Anterior cingulate cortex (tissue), 58 donors: ENCODE measurements around the gene PCDHGB3.
A peak's percentile ranks its signal among the peaks of the same experiment; 100 is the strongest.
"Not testable (repeated sequence)": the region's sequence is repeated elsewhere in the genome, so short reads cannot be mapped to it uniquely, and the experiment has no call there.

Experiments used
- DNase-seq, 58 donors: peaks; one replicate each; lab custom pipeline; 2025; lab: John Stamatoyannopoulos, UW

The PCDHGB3 gene

DNA sequence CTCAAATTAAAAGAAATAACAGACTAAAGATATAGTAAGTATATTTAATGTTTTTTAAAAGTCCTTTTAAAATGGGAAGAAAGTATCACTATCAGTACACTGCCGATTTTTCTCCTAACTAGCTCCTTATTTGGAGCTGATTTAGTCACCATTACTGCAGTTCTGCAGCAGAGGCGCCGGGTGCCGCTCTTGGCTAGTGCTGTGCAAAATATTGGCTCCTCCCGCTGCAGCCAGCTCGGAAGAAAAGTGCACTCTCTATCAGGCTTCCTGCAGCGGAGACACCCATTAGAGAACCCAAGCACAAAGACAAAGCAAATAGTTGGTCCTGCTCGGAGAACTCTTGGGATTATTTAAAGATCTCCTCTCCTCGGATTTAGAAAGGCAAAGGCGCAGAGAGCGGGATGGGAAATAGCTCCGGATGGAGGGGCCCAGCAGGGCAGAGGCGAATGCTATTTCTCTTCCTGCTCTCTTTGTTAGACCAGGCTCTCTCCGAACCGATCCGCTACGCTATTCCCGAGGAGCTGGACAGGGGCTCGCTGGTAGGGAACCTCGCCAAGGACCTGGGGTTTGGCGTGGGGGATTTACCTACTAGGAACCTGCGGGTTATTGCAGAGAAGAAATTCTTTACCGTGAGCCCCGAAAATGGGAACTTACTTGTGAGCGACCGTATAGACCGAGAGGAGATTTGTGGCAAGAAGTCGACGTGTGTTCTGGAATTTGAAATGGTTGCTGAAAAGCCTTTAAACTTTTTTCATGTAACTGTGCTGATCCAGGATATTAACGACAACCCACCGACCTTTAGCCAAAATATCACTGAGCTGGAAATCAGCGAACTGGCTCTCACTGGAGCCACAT is at the start of gene PCDHGB3:
Gene PCDHGB3, plus strand, starts transcription at position 249 of the 855 bp plus-strand sequence. Its CDS starts 153 bp downstream, at position 402.
- no peak for DNase-seq

- no peak for DNase-seq
Observed at GRCh38 chr5:141322261-141322660, 47.8 kb upstream of the PCDHGB3 start.

DNA sequence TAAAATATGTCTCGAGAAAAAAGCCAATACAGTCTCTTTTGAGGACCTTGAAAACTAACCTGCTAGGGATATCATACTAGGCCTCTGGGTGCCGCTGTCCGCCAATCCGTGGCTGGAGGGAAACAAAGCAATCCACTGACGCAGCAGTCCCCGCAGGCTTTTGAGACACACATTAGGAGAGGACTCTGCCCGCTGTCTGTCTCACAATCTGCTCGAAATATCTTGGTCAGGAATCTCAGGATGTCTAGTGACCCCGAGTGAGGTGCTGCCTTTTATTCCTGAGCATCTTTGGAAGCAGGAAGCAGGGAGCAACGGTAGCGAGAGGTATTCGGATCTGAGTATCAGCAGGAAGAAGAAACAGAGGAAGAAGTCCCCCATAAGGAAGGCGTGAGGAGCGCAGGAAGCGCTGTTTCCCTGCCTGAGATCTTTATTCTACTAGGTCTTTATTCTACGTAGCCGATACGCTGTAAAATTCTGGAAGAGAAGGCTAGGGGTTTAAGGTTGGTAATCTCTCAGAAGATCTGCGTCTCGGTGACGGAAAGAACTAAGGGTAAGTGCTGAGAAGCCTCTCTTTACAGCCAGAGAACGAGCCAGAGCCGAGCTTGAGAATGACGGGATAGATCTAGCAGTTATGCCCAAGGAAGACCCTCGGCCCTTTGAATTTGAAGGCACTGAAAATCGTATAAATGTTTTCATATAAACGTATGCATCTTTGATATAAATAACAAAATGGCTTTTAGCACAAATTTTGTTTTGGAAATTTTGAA is 43.8 kb upstream of the PCDHGB3 start:
- DNase-seq = peak in 50 of 58 donors; percentile 2 to 72 (median 38)

GRCh38 chr5:141328231-141328630 is 41.8 kb upstream of the PCDHGB3 start:
- no peak for DNase-seq

DNA sequence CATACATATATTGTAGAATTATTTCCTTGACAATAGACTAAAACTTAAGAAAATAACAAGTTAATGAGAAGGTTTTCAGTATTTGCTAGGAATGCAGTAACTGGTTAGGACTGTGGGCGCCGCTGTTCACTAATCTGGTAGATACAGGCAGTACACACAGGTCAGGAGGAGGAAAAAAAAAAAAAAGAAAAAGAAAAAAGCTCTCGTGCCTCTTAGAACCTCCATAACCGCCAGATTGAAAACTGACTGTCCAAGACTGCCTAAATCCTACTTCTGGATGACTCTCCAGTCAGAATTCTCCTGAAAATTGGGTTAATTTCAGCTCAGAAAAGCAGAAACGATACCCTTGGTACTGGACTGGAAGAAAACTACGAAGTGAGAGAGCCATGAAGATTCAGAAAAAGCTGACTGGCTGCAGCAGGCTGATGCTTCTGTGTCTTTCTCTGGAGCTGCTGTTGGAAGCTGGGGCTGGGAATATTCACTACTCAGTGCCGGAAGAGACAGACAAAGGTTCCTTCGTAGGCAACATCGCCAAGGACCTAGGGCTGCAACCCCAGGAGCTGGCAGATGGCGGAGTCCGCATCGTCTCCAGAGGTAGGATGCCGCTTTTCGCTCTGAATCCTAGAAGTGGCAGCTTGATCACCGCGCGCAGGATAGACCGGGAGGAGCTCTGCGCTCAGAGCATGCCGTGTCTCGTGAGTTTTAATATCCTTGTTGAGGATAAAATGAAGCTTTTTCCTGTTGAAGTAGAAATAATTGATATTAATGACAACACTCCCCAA is 39.6 kb upstream of the PCDHGB3 start, which contains the start of gene PCDHGA1:
Gene PCDHGA1, plus strand, starts transcription at position 216 of the 782 bp plus-strand sequence.
- peak in 1 of 58 donors; percentile 2 for DNase-seq

DNA sequence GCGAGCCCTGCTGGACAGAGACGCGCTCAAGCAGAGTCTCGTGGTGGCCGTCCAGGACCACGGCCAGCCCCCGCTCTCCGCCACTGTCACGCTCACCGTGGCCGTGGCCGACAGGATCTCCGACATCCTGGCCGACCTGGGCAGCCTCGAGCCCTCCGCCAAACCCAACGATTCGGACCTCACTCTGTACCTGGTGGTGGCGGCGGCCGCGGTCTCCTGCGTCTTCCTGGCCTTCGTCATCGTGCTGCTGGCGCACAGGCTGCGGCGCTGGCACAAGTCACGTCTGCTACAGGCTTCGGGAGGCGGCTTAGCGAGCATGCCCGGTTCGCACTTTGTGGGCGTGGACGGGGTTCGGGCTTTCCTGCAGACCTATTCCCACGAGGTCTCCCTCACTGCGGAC is 37.5 kb upstream of the PCDHGB3 start:
- not testable (repeated sequence) for DNase-seq

GRCh38 chr5:141338538-141339306 is 31.3 kb upstream of the PCDHGB3 start, which contains the start of gene PCDHGA2:
Gene PCDHGA2, plus strand, starts transcription at chr5:141338760.
- no peak for DNase-seq

DNA sequence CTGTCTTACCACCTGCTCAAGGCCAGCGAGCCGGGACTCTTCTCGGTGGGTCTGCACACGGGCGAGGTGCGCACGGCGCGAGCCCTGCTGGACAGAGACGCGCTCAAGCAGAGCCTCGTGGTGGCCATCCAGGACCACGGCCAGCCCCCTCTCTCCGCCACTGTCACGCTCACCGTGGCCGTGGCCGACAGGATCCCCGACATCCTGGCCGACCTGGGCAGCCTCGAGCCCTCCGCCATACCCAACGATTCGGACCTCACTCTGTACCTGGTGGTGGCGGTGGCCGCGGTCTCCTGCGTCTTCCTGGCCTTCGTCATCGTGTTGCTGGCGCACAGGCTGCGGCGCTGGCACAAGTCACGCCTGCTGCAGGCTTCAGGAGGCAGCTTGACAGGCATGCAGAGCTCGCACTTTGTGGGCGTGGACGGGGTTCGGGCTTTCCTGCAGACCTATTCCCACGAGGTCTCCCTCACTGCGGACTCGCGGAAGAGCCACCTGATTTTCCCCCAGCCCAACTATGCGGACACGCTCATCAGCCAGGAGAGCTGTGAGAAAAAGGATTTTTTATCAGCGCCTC is 29.2 kb upstream of the PCDHGB3 start:
- not testable (repeated sequence) for DNase-seq

- no peak for DNase-seq
Observed at GRCh38 chr5:141342773-141343172, 27.3 kb upstream of the PCDHGB3 start.

DNA sequence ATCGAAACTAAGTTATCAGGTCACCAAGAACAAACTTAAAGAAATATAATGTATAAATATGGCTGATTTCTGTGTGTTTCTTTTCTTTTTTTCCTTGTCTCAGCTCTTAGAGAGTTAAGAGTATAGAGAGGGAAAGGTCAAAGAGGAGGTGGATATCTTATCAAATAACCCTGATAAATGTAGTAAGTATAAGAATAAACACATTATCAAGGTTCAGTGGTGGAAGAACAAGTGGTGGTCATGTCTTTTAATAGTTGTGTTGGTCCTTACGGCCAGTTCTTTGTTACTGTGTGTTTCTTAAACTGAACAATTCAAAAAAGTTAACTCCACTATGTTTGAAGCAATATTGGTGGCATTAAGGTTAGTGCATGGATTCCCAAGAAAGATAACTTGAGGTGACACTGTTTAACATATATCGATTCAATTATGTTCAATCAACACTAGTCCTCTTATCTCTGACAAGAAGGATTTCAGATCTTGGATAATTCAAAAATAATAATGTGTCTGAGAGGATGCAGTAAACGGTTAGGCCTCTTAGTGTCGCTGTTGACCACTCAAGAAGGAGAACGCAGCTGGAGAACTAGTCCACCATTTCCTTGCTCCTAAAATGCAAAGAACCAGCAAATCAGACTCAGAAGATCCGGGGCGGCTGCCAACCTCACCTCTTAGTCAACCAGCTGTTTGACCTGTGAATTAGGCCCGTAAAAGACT is 26.6 kb upstream of the PCDHGB3 start, which contains the start of gene PCDHGA3:
Gene PCDHGA3, plus strand, starts transcription at position 588 of the 711 bp plus-strand sequence. CDS start 205 bp downstream, outside the sequence.
- DNase-seq = no peak

GRCh38 chr5:141343953-141344463 is 26.0 kb upstream of the PCDHGB3 start:
- DNase-seq = no peak

DNA sequence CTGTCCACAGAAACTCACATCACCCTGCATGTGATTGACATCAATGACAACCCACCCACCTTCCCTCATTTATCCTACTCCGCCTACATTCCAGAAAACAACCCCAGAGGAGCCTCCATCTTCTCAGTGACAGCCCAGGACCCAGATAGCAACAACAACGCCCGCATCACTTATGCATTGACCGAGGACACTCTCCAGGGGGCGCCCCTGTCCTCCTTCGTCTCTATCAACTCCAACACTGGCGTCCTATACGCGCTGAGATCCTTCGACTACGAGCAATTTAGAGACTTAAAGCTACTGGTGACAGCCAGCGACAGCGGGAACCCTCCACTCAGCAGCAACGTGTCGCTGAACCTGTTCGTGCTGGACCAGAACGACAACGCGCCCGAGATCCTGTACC is 24.7 kb upstream of the PCDHGB3 start:
- DNase-seq = no peak

DNA sequence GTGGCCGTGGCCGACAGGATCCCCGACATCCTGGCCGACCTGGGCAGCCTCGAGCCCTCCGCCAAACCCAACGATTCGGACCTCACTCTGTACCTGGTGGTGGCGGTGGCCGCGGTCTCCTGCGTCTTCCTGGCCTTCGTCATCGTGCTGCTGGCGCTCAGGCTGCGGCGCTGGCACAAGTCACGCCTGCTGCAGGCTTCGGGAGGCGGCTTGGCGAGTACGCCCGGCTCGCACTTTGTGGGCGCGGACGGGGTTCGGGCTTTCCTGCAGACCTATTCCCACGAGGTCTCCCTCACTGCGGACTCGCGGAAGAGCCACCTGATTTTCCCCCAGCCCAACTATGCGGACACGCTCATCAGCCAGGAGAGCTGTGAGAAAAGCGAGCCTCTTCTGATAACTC is 24.0 kb upstream of the PCDHGB3 start:
- DNase-seq = not testable (repeated sequence)

DNA sequence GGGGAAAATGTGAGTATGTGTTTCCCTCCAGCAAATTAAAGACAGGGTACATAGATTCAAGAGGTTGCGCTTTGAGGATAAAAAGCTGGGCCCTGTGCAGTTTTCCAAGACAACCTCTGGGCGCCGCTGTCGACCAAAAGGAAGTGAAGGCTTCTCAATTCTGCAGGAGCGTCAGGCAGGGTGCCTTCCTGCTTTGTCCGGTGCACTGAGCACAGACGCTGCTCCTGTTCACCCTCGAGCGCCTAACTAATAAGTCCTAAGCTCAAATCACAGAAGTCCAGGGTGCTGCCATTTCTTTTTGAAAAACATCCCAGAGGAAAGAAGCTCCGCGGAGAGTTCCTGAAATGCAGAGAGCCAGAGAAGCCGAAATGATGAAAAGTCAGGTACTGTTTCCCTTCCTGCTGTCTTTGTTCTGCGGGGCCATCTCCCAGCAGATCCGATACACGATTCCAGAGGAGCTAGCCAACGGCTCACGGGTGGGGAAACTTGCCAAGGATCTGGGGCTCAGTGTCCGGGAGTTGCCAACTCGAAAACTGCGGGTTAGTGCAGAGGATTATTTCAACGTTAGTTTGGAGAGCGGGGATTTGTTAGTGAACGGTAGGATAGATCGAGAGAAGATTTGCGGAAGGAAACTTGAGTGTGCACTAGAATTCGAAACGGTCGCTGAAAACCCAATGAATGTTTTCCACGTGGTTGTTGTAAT is 20.0 kb upstream of the PCDHGB3 start, which contains the start of gene PCDHGB1:
Gene PCDHGB1, plus strand, starts transcription at position 183 of the 703 bp plus-strand sequence. Its CDS starts 162 bp downstream, at position 345.
- DNase-seq = peak in 8 of 58 donors; percentile 3 to 25 (median 10)

GRCh38 chr5:141351591-141351990 is 18.5 kb upstream of the PCDHGB3 start:
- DNase-seq = no peak

GRCh38 chr5:141354900-141355469 is 15.1 kb upstream of the PCDHGB3 start, which contains the start of gene PCDHGA4:
Gene PCDHGA4, plus strand, starts transcription at chr5:141355021. Its CDS starts 87 bp downstream, at chr5:141355108.
- DNase-seq = no peak

DNA sequence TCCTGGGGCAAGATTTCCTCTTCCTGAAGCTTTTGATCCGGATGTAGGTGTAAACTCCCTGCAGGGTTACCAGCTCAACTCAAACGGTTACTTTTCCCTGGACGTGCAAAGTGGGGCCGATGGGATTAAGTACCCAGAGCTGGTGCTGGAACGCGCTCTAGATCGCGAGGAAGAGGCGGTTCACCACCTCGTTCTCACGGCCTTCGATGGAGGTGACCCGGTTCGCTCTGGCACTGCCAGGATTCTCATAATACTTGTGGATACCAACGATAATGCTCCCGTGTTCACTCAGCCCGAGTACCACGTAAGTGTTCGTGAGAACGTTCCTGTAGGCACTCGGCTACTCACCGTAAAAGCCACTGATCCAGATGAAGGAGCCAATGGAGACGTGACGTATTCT is 14.4 kb upstream of the PCDHGB3 start:
- no peak for DNase-seq
